GM13977 (cell line): ENCODE measurements around the gene RILPL1.
"Not testable (repeated sequence)": the region's sequence is repeated elsewhere in the genome, so short reads cannot be mapped to it uniquely, and the experiment has no call there.

ENCODE experiments used
- DNase-seq: peaks from one replicate; pipeline ENCODE4 v3.0.0; 2012; ENCODE audit warnings: low spot score
- CTCF ChIP-seq: IDR thresholded peaks from 2 replicates; pipeline ENCODE4 v1.5.1; 2012; ENCODE audit warnings: mild to moderate bottlenecking, control low read depth; ENCODE audit not compliant: insufficient read depth; ENCODE audit errors: extremely low read depth, missing control alignments
- in situ Hi-C: fragments of 300-500 bp; cut with MboI; formaldehyde crosslinking; loops from one replicate; pipeline ENCODE4 v1.12.0; 2022; ENCODE audit warnings: low sequenced_read_pairs, low pct_unique_long_range_greater_than_20kb, mixed read lengths, inconsistent platforms; ENCODE audit not compliant: unreplicated experiment

RILPL1 gene

DNA sequence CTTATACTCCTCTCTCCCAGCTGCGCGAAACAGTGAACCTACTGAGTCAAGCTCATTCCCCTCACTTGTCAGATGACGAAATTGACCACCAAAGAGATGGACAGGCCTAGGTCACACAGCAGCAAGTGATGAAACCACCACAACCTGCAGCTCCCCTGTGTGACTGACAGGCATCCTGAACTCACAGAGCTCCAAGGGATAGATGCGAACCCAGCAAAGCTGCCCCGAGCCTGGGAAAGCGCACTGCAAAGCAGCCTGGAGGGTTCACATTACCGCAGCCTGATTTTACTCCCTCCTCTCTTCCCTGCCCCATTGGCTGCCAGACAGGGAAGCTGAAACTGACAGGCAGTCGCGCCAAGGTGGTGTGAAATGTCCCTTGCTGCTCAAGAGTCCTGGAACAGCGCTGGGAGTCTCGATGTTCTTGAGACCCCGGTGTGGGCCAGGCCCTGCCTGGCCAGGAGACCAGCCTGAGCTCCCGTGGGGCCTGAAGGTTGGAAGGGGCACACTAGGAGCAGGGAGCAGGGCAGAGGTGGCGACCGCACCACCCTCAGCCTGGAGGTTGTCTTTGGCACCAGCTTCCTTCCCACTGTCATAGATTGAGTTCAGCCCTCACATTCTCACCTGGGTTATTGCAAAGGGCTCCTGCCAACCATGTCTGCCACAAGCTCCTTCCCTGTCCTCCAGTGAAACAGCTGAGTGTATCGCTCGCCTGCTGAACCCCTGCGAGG is 39.2 kb downstream of the RILPL1 start:
- no peak for TF ChIP-seq CTCF
- DNase-seq = no peak
- in situ Hi-C loops = no loop called here

- in situ Hi-C loops, DNase-seq: not testable (repeated sequence)
These were observed 41.0 kb downstream of the RILPL1 start for GRCh38 chr12:123492339-123493039.

- in situ Hi-C loops = no loop called here
- TF ChIP-seq CTCF = no peak
- DNase-seq = no peak
These were observed 42.0 kb downstream of the RILPL1 start for GRCh38 chr12:123491481-123491880.

DNA sequence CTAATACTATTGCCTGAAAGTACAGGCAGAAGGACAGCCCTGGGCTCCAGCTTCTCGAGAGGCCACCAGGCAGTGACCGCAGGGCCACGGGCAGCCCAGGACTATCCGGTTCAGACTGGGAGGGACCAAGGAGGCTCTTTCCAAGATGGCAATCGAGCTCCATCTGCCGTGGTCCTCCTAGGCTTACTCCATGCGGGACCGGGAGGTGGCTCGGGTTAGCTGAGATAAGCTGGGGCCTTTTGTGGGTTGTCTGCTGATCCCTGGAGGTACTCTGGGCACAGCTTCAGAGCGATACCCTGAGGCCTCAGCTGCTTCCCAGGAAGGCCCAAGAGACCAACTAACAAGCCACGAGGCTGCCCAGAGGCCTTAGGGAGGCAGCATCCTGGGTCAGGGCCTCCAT is 42.5 kb downstream of the RILPL1 start:
- in situ Hi-C loops = no loop called here
- no peak for DNase-seq
- no peak for TF ChIP-seq CTCF

DNA sequence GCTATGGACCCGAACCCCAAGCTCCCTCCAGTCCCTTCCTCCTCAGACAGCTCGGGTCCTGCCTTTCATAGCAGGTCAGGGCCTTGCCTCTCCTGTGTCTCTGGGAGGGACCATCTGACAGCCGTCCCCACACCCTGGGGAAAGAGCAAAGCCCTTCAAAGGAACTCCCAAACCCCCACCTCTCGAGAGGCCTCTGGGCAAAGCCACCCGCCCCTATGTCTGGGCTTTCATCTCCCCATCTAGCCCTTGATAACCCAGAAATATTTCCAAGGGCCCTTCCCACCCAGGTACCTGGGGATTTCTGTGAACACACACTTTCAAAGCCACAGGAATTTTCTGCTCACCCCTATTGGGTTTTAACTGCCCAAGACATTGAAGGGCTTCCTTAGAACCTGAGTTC is 43.4 kb downstream of the RILPL1 start:
- TF ChIP-seq CTCF = no peak
- in situ Hi-C loops = no loop called here

DNA sequence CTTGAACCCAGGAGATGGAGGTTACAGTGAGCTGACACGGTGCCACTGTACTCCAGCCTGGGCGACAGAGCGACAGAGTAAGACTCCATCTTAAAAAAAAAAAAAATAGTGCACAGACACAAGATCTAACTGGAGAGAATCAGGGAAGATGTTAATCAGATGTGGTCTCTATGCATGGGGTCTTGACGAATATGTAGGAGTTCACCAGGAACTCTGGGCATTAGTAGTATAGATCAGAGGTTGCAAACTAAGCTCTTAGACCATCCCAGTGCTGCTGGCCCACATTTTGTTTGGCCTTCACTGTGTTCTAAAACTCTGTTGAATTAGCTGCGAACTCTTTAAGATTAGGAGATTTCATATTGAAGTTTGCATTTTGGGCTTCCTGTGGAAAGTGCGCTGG is 43.9 kb downstream of the RILPL1 start:
- no peak for DNase-seq
- no peak for TF ChIP-seq CTCF
- in situ Hi-C loops = no loop called here

More for the DNA sequence above, 43.4 kb downstream of the RILPL1 start:
- DNase-seq = no peak

- in situ Hi-C loops = no loop called here
- no peak for TF ChIP-seq CTCF
- DNase-seq = no peak
These were observed 44.8 kb downstream of the RILPL1 start for GRCh38 chr12:123488539-123489230.
